ENCODE measurements around the gene ELF1. TPM values are rescaled to one million over a fixed set of nuclear protein-coding genes. Genes with fewer than 3 reads are reported as not detected.
"Not testable (repeated sequence)": the region's sequence is repeated elsewhere in the genome, so short reads cannot be mapped to it uniquely, and the experiment has no call there.

Gene ELF1
- total and polyA plus RNA-seq, 2 of the 8 experiments (the other 6 are each of a cell fraction or from before 2014, with no cell fraction given): 5.6 to 18.2 TPM

DNA sequence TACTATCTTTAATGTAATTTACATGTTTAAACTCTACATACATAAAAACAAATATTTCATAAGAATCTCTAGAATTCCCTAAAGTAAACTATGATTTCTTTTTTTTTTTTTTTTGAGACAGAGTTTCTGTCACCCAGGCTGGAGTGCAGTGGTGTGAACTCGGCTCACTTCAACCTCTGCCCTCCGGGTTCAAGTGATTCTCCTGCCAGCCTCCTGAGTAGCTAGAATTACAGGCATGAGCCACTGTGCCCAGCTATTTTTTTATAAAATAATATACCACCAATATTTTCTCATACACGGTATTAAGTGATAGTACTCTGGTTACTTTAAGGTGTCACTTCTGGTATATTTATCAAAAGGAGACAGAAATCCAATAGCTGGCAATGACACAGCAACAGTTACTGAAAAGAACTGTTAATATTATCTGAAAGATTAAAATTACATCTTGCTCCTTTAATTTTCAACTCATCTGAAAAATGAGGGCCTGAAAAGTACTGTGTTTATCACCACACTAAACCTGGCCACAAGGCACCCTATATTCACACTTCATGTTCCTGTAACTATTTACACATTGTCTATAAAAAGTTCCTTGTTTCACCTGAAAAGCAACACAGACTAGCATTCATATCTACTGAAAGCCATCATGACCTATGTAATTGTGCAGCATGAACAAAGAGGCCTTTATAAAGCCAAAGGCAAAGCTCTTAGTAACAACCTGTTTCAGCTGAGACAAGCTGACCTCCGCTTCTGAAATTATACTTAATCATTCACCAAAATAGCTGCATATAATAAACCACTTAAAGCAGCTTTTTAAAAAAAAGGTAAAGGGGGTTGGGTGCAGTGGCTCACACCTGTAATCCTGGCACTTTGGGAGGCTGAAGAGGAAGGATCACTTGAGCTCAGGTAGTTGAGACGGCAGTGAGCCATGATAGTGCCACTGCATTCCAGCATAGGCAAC is 123.6 kb downstream of the ELF1 start (continued):
- TF ChIP-seq HDAC2 (IDR thresholded peaks at IDR 0.05; ENCODE audit: borderline replicate concordance in 1 of 2, low read depth in 2 of 2, low read length in 2 of 2) (no peak), SP2 (IDR thresholded peaks at IDR 0.05; ENCODE audit: low read length) (no peak), SIRT6 (IDR thresholded peaks at IDR 0.05; ENCODE audit: low read length) (no peak), SUZ12 (IDR thresholded peaks at IDR 0.05; ENCODE audit: low read length) (no peak)

- H3K23ac ChIP-seq (ENCODE audit: insufficient read length); FAIRE-seq; H3K18ac ChIP-seq (ENCODE audit: extremely low read depth, low read length); H2BK15ac ChIP-seq (ENCODE audit: low read length); H3K4me1 ChIP-seq (replicated peaks in 1 of 4; ENCODE audit: control insufficient read depth in 3 of 4, insufficient read depth in 4 of 4, low read length in 3 of 4); H3K23me2 ChIP-seq (ENCODE audit: low read depth, low read length); H3K14ac ChIP-seq (ENCODE audit: insufficient read length); H3K27ac ChIP-seq (ENCODE audit: low read depth, low read length); H3K4me2 ChIP-seq (ENCODE audit: insufficient read depth in 1 of 2, low read depth in 2 of 2, low read length in 2 of 2); H2BK5ac ChIP-seq (ENCODE audit: low read depth, low read length); H3K4ac ChIP-seq (replicated peaks; ENCODE audit: insufficient read length, low read depth, low read length); H2BK120ac ChIP-seq (replicated peaks; ENCODE audit: low read depth, low read length); H4K20me1 ChIP-seq (replicated peaks in 1 of 2; ENCODE audit: control insufficient read depth in 1 of 2, insufficient read depth in 2 of 2, low read length in 2 of 2); H2BK20ac ChIP-seq (ENCODE audit: low read length); DNase-seq (ENCODE audit: low read depth in 1 of 2, low spot score in 2 of 2); H3K79me1 ChIP-seq (ENCODE audit: low read depth, low read length); CTCF ChIA-PET (ENCODE audit: partially characterized antibody); H4K5ac ChIP-seq (ENCODE audit: insufficient read length, low read depth, low read length); H3K56ac ChIP-seq (replicated peaks; ENCODE audit: insufficient read length, low read depth, low read length); H4K91ac ChIP-seq (replicated peaks; ENCODE audit: insufficient read length, low read length); H3K4me3 ChIP-seq (ENCODE audit: extremely low read depth in 1 of 4, insufficient read depth in 2 of 4, low read depth in 3 of 4, low read length in 4 of 4); H3K79me2 ChIP-seq (ENCODE audit: control insufficient read depth in 1 of 2, insufficient read depth in 2 of 2, low read length in 2 of 2); H3K9ac ChIP-seq (replicated peaks in 1 of 4; ENCODE audit: extremely low read depth in 1 of 4, low read depth in 3 of 4, low read length in 3 of 4); H2AFZ ChIP-seq (ENCODE audit: low read length); H3K36me3 ChIP-seq (ENCODE audit: control insufficient read depth in 2 of 4, insufficient read depth in 4 of 4, low read length in 3 of 4); H3K9me3 ChIP-seq (ENCODE audit: insufficient read depth in 2 of 2, low read depth in 1 of 2, low read length in 1 of 2); H2BK12ac ChIP-seq (ENCODE audit: low read depth, low read length); H4K8ac ChIP-seq (ENCODE audit: extremely low read depth, insufficient read depth, low read length); H2AK5ac ChIP-seq (ENCODE audit: low read depth, low read length); H3K27me3 ChIP-seq (replicated peaks in 1 of 4; ENCODE audit: control insufficient read depth in 3 of 4, extremely low read depth in 1 of 4, insufficient read depth in 3 of 4, low read length in 3 of 4): not testable (repeated sequence)
- 78% methylated on average over 3 of the region's 3 CpGs; no CpG with 5 or more reads in 1 of the 2 experiments for WGBS, 2 experiments (ENCODE audit: extremely low coverage in 1 of 2, insufficient coverage in 1 of 2, insufficient read length in 1 of 2, insufficient replicate concordance in 2 of 2, low coverage in 1 of 2, low lambda C conversion rate in 2 of 2, missing lambda C conversion rate in 1 of 2)
- POLR2A ChIA-PET (ENCODE audit: partially characterized antibody): interaction anchor here (0.6 to 1.2 kb wide), 2 partner anchors 27 to 1207 kb away, joined by 3 read pairs; no protein-coding TSS in a partner anchor
Measured at GRCh38 chr13:40893573-40893972, 125.5 kb downstream of the ELF1 start.
